KBM-7 (cell line): ENCODE data around the gene RADIL.
"Not testable (repeated sequence)": the region's sequence is repeated elsewhere in the genome, so short reads cannot be mapped to it uniquely, and the experiment has no call there.

Experiments used
- DNase-seq: peaks from one replicate; pipeline ENCODE4 v3.0.0-alpha.2; 2015
- in situ Hi-C: fragments of 300-500 bp; cut with MboI; formaldehyde crosslinking; loops from 2 replicates; pipeline ENCODE4 v1.14.3; 2020; ENCODE audit warnings: low sequenced_read_pairs, low pct_unique_long_range_greater_than_20kb, mixed read lengths

RADIL gene

GRCh38 chr7:4883372-4884144 lies at the start of gene RADIL:
TSS of gene RADIL (minus strand) at chr7:4883716. CDS start at chr7:4878139, 5,577 bp downstream.
- in situ Hi-C loops, result no loop called here
- peak; percentile 93 for DNase-seq

GRCh38 chr7:4931943-4932342 lies 48.4 kb upstream of the RADIL start:
- in situ Hi-C loops, result no loop called here
- no peak for DNase-seq

GRCh38 chr7:4929005-4929404 lies 45.5 kb upstream of the RADIL start:
- no peak for DNase-seq
- in situ Hi-C loops, result no loop called here

- in situ Hi-C loops, result no loop called here
- DNase-seq, result no peak
Measured at GRCh38 chr7:4928445-4928844, 44.9 kb upstream of the RADIL start.

- in situ Hi-C loops, result no loop called here
- no peak for DNase-seq
Measured at GRCh38 chr7:4919969-4920766, 36.7 kb upstream of the RADIL start.

- in situ Hi-C loops, result no loop called here
- DNase-seq, result no peak
Measured at GRCh38 chr7:4916113-4916512, 32.6 kb upstream of the RADIL start.

GRCh38 chr7:4911111-4911828 lies 27.8 kb upstream of the RADIL start:
- in situ Hi-C loops, result no loop called here

GRCh38 chr7:4906682-4907081 lies 23.2 kb upstream of the RADIL start:
- DNase-seq, result no peak
- in situ Hi-C loops, result no loop called here

More at GRCh38 chr7:4911111-4911828, 27.8 kb upstream of the RADIL start:
- no peak for DNase-seq

- no peak for DNase-seq
- in situ Hi-C loops, result no loop called here
Measured at GRCh38 chr7:4905171-4905570, 21.7 kb upstream of the RADIL start.

GRCh38 chr7:4904346-4904745 lies 20.8 kb upstream of the RADIL start:
- in situ Hi-C loops, result no loop called here
- no peak for DNase-seq

GRCh38 chr7:4895766-4896165 lies 12.2 kb upstream of the RADIL start:
- no peak for DNase-seq
- in situ Hi-C loops, result no loop called here

GRCh38 chr7:4894482-4894881 lies 11.0 kb upstream of the RADIL start:
- in situ Hi-C loops, result no loop called here

GRCh38 chr7:4893929-4894475 lies 10.5 kb upstream of the RADIL start:
- in situ Hi-C loops, result no loop called here
- no peak for DNase-seq

More at GRCh38 chr7:4894482-4894881, 11.0 kb upstream of the RADIL start:
- DNase-seq, result no peak

GRCh38 chr7:4893188-4893587 lies 9.7 kb upstream of the RADIL start:
- in situ Hi-C loops, DNase-seq: not testable (repeated sequence)

- DNase-seq, result not testable (repeated sequence)
Measured at GRCh38 chr7:4891522-4891921, 8.0 kb upstream of the RADIL start.

GRCh38 chr7:4889682-4890081 lies 6.2 kb upstream of the RADIL start:
- in situ Hi-C loops, result no loop called here
- no peak for DNase-seq

More at GRCh38 chr7:4891522-4891921, 8.0 kb upstream of the RADIL start:
- in situ Hi-C loops, result not testable (repeated sequence)

- no peak for DNase-seq
Measured at GRCh38 chr7:4888161-4888560, 4.6 kb upstream of the RADIL start.

GRCh38 chr7:4886671-4887070 lies 3.2 kb upstream of the RADIL start:
- in situ Hi-C loops, result no loop called here
- no peak for DNase-seq

More at GRCh38 chr7:4888161-4888560, 4.6 kb upstream of the RADIL start:
- in situ Hi-C loops, result no loop called here

- in situ Hi-C loops, result no loop called here
- DNase-seq, result no peak
Measured at GRCh38 chr7:4885317-4885807, 1.8 kb upstream of the RADIL start.
